H1 (cell line): ENCODE measurements around the gene SLC4A11. TPM values are rescaled to one million over a fixed set of nuclear protein-coding genes. Genes with fewer than 3 reads are reported as not detected.

Experiments used
- CTCF ChIA-PET: fragments of 300-600 bp; sonication (Branson Sonifier 250); formaldehyde crosslinking; loops from one replicate; lab custom pipeline; 2021; ENCODE audit not compliant: partially characterized antibody; lab: Charles Lee
- POLR2A ChIA-PET: fragments of 300-600 bp; sonication (Branson Sonifier 250); formaldehyde crosslinking; loops from one replicate; lab custom pipeline; 2021; ENCODE audit warnings: inconsistent platforms; ENCODE audit not compliant: partially characterized antibody; lab: Charles Lee
- DNase-seq, 2 experiments: peaks; one replicate each; pipeline versions ENCODE4 v3.0.0 to v3.0.0-alpha.2; 2010 to 2022; ENCODE audit warnings: low spot score in 2 of 2, low read depth in 1 of 2, mixed read lengths in 1 of 2
- FAIRE-seq: peaks from 2 replicates; lab custom pipeline; 2011; peaks lifted over from hg19 to GRCh38; lab: Jason Lieb, UNC
- H2AFZ ChIP-seq: 2 replicates; pipeline ENCODE4 v1.8.1; 2012; ENCODE audit warnings: low read length, inconsistent platforms
- H2AK5ac ChIP-seq: 2 replicates; pipeline ENCODE4 v1.6.1; 2013; ENCODE audit warnings: low read depth, low read length
- H2BK120ac ChIP-seq: replicated peaks from 2 replicates; pipeline ENCODE3; 2013; ENCODE audit warnings: low read depth, low read length, inconsistent platforms
- H2BK12ac ChIP-seq: 2 replicates; pipeline ENCODE4 v1.6.1; 2013; ENCODE audit warnings: low read depth, low read length
- H2BK15ac ChIP-seq: 2 replicates; pipeline ENCODE4 v1.6.1; 2013; ENCODE audit warnings: low read length
- H2BK20ac ChIP-seq: 2 replicates; pipeline ENCODE4 v1.6.1; 2013; ENCODE audit warnings: low read length
- H2BK5ac ChIP-seq: 2 replicates; pipeline ENCODE4 v1.6.1; 2013; ENCODE audit warnings: low read depth, low read length
- H3K14ac ChIP-seq: 2 replicates; pipeline ENCODE4 v1.6.1; 2013; ENCODE audit warnings: inconsistent platforms; ENCODE audit not compliant: insufficient read length
- H3K18ac ChIP-seq: 2 replicates; pipeline ENCODE4 v1.6.1; 2013; ENCODE audit warnings: low read length; ENCODE audit errors: extremely low read depth
- H3K23ac ChIP-seq: 2 replicates; pipeline ENCODE4 v1.6.1; 2013; ENCODE audit warnings: inconsistent platforms; ENCODE audit not compliant: insufficient read length
- H3K23me2 ChIP-seq: 2 replicates; pipeline ENCODE4 v1.6.1; 2013; ENCODE audit warnings: low read depth, low read length
- H3K27ac ChIP-seq: 2 replicates; pipeline ENCODE4 v1.6.1; 2011; ENCODE audit warnings: low read depth, low read length, inconsistent platforms
- H3K27me3 ChIP-seq, 4 experiments: replicated peaks in 1 of 4; 1 replicate in 1 of 4; 2 replicates in 3 of 4; pipeline versions ENCODE4 v1.6.1 to v1.8.1; 2011 to 2013; ENCODE audit warnings: low read length in 3 of 4, mild to moderate bottlenecking in 3 of 4, inconsistent platforms in 2 of 4, mixed read lengths in 2 of 4, moderate library complexity in 1 of 4; ENCODE audit not compliant: control insufficient read depth in 3 of 4, insufficient read depth in 3 of 4; ENCODE audit errors: extremely low read depth in 1 of 4
- H3K36me3 ChIP-seq, 4 experiments: 2 replicates each; pipeline versions ENCODE4 v1.6.1 to v1.8.1; 2011 to 2013; ENCODE audit warnings: mild to moderate bottlenecking in 4 of 4, low read length in 3 of 4, moderate library complexity in 2 of 4, control low read depth in 1 of 4, inconsistent platforms in 1 of 4; ENCODE audit not compliant: insufficient read depth in 4 of 4, control insufficient read depth in 2 of 4
- H3K4ac ChIP-seq: replicated peaks from 2 replicates; pipeline ENCODE3; 2013; ENCODE audit warnings: low read length, low read depth, mixed read lengths, inconsistent platforms; ENCODE audit not compliant: insufficient read length
- H3K4me1 ChIP-seq, 4 experiments: replicated peaks in 1 of 4; 1 replicate in 1 of 4; 2 replicates in 3 of 4; pipeline versions ENCODE4 v1.6.1 to v1.8.1; 2011 to 2013; ENCODE audit warnings: low read length in 3 of 4, inconsistent platforms in 2 of 4, mixed read lengths in 1 of 4; ENCODE audit not compliant: insufficient read depth in 4 of 4, control insufficient read depth in 3 of 4
- H3K4me2 ChIP-seq, 2 experiments: 2 replicates each; pipeline versions ENCODE4 v1.6.1 to v1.8.1; 2011 to 2013; ENCODE audit warnings: low read depth in 2 of 2, low read length in 2 of 2, control low read depth in 1 of 2, inconsistent platforms in 1 of 2, mild to moderate bottlenecking in 1 of 2; ENCODE audit not compliant: insufficient read depth in 1 of 2
- H3K4me3 ChIP-seq, 4 experiments: fragments of 200-600, 300-600 bp in 1 of 4; sonication (generic), shearing (Covaris generic), sonication (Bioruptor Twin) in 1 of 4; 2 replicates each; pipeline versions ENCODE4 v1.5.1 to v1.8.1; 2011 to 2016; ENCODE audit warnings: low read length in 4 of 4, low read depth in 3 of 4, control low read depth in 2 of 4, inconsistent platforms in 2 of 4, mild to moderate bottlenecking in 2 of 4, mixed read lengths in 1 of 4, moderate library complexity in 1 of 4; ENCODE audit not compliant: insufficient read depth in 2 of 4; ENCODE audit errors: extremely low read depth in 1 of 4
- H3K56ac ChIP-seq: replicated peaks from 2 replicates; pipeline ENCODE3; 2013; ENCODE audit warnings: low read depth, mild to moderate bottlenecking, mixed read lengths, low read length, inconsistent platforms; ENCODE audit not compliant: insufficient read length
- H3K79me1 ChIP-seq: 2 replicates; pipeline ENCODE4 v1.6.1; 2013; ENCODE audit warnings: low read depth, low read length, control low read depth
- H3K79me2 ChIP-seq, 2 experiments: 2 replicates each; pipeline versions ENCODE4 v1.6.1 to v1.8.1; 2012 to 2013; ENCODE audit warnings: low read length in 2 of 2, mild to moderate bottlenecking in 2 of 2, inconsistent platforms in 1 of 2; ENCODE audit not compliant: insufficient read depth in 2 of 2, control insufficient read depth in 1 of 2
- H3K9ac ChIP-seq, 4 experiments: replicated peaks in 1 of 4; 1 replicate in 1 of 4; 2 replicates in 3 of 4; pipeline versions ENCODE4 v1.6.1 to v1.8.1; 2011 to 2013; ENCODE audit warnings: low read depth in 3 of 4, low read length in 3 of 4, control low read depth in 2 of 4, mild to moderate bottlenecking in 2 of 4, moderate library complexity in 2 of 4, inconsistent platforms in 1 of 4; ENCODE audit errors: extremely low read depth in 1 of 4
- H3K9me3 ChIP-seq, 2 experiments: 2 replicates each; pipeline versions ENCODE4 v1.6.1 to v1.8.1; 2012 to 2013; ENCODE audit warnings: mild to moderate bottlenecking in 2 of 2, moderate library complexity in 2 of 2, control low read depth in 1 of 2, inconsistent platforms in 1 of 2, low read depth in 1 of 2, low read length in 1 of 2, mixed read lengths in 1 of 2; ENCODE audit not compliant: insufficient read depth in 2 of 2
- H4K20me1 ChIP-seq, 2 experiments: replicated peaks in 1 of 2; 2 replicates each; pipeline versions ENCODE3 to v1.8.1; 2011 to 2013; ENCODE audit warnings: inconsistent platforms in 2 of 2, low read length in 2 of 2, mild to moderate bottlenecking in 1 of 2; ENCODE audit not compliant: insufficient read depth in 2 of 2, control insufficient read depth in 1 of 2
- H4K5ac ChIP-seq: 2 replicates; pipeline ENCODE4 v1.6.1; 2013; ENCODE audit warnings: low read length, low read depth, mixed read lengths, inconsistent platforms; ENCODE audit not compliant: insufficient read length
- H4K8ac ChIP-seq: 2 replicates; pipeline ENCODE4 v1.8.0; 2013; ENCODE audit warnings: mild to moderate bottlenecking, moderate library complexity, low read length, inconsistent platforms; ENCODE audit not compliant: insufficient read depth; ENCODE audit errors: extremely low read depth
- H4K91ac ChIP-seq: replicated peaks from 2 replicates; pipeline ENCODE3; 2013; ENCODE audit warnings: low read length, mixed read lengths, inconsistent platforms; ENCODE audit not compliant: insufficient read length
- BACH1 ChIP-seq: IDR thresholded peaks from 2 replicates; pipeline ENCODE4 v1.6.1; 2012; ENCODE audit warnings: low read length, improper control_type of control experiment
- CEBPB ChIP-seq: IDR thresholded peaks from 2 replicates; pipeline ENCODE4 v1.6.1; 2012; ENCODE audit warnings: low read depth, low read length
- E2F6 ChIP-seq: IDR thresholded peaks from 2 replicates; pipeline ENCODE4 v1.6.1; 2012; ENCODE audit warnings: inconsistent platforms
- EZH2 ChIP-seq: fragments of 200-600 bp; sonication (generic); IDR thresholded peaks from 2 replicates; pipeline ENCODE4 v1.7.1; 2012; ENCODE audit warnings: low read depth, mild to moderate bottlenecking, moderate library complexity, low read length, inconsistent platforms; ENCODE audit not compliant: severe bottlenecking
- MAFK ChIP-seq: IDR thresholded peaks from 2 replicates; pipeline ENCODE4 v1.6.1; 2012; ENCODE audit warnings: low read depth, mild to moderate bottlenecking, improper control_type of control experiment, low read length
- MAX ChIP-seq: IDR thresholded peaks from 2 replicates; pipeline ENCODE4 v1.6.1; 2012; ENCODE audit warnings: inconsistent platforms
- RNF2 ChIP-seq: fragments of 200-900, 300-1000 bp; sonication (generic); IDR thresholded peaks from 2 replicates; pipeline ENCODE4 v1.7.1; 2016; ENCODE audit warnings: borderline replicate concordance, low read depth, mild to moderate bottlenecking, antibody characterized with exemption, low read length; ENCODE audit not compliant: poor library complexity, severe bottlenecking; ENCODE audit errors: missing control alignments
- SP1 ChIP-seq: IDR thresholded peaks from 2 replicates; pipeline ENCODE4 v1.6.1; 2011; ENCODE audit warnings: low read depth, low read length
- WGBS, 2 experiments: shearing (Covaris generic) in 1 of 2; methylation state at CpG; one replicate each; pipeline versions ENCODE4 v1.1.6 to v1.1.7; 2013 to 2015; ENCODE audit warnings: low lambda C conversion rate in 2 of 2, mixed read lengths in 2 of 2, inconsistent platforms in 1 of 2, low coverage in 1 of 2, missing lambda C conversion rate in 1 of 2; ENCODE audit not compliant: insufficient replicate concordance in 2 of 2, insufficient coverage in 1 of 2, insufficient read length in 1 of 2; ENCODE audit errors: extremely low coverage in 1 of 2, missing lambda C conversion rate in 1 of 2; 5-methylcytosine and 5-hydroxymethylcytosine counted together
- polyA plus RNA-seq, 7 experiments: library from polyadenylated mRNA; depleted of rRNA in 3 of 7; stranded (reverse) in 5 of 7; unstranded in 2 of 7; fragments of >200 nt in 5 of 7; fragments of 200-250 nt in 2 of 7; gene quantifications; 1 replicate in 5 of 7; 2 replicates in 1 of 7; 4 replicates in 1 of 7; pipeline versions ENCODE4 v1.2.1 to v1.2.3, GENCODE V29; 2011 to 2013; ENCODE audit warnings: missing spikeins in 2 of 7, mixed read lengths in 2 of 7
- total RNA-seq: library from RNA; stranded (reverse); fragmentation: NEBNext Ultra II Directional; extraction: Animal tissue kit (Norgen Biotek cat#: 25700); gene quantifications from 2 replicates; pipeline ENCODE4 v1.2.1, GENCODE V29; 2021

SLC4A11 gene
- total and polyA plus RNA-seq, 2 of the 8 experiments (the other 6 are each of a cell fraction or from before 2014, with no cell fraction given), result 11.9 to 32.3 TPM

GRCh38 chr20:3248167-3248992 is 9.4 kb upstream of the SLC4A11 start:
- H2AK5ac ChIP-seq, result no peak overlapping the region
- no peak overlapping the region for H2BK120ac ChIP-seq
- H3K18ac ChIP-seq, result peak overlapping the region; percentile 3; the same call in 1 of the 2 replicates
- H3K4ac ChIP-seq, result no peak overlapping the region
- H3K4me1 ChIP-seq, result peaks cover 0 to 5% (median 1%) of the 10 kb centered on the region in 4 experiments; a peak in 3 of 7 replicates
- WGBS, 2 experiments, result 12% methylated on average over 53 of the region's 53 CpGs; no CpG with 5 or more reads in 1 of the 2 experiments
- no peak for FAIRE-seq
- no peak overlapping the region for H3K56ac ChIP-seq
- H2BK20ac ChIP-seq, result no peak overlapping the region
- H4K8ac ChIP-seq, result peak overlapping the region; percentile 45; the same call in 1 of the 2 replicates
- peak in 1 of 2 experiments; percentile 74 for DNase-seq
- no peak overlapping the region for H2BK5ac ChIP-seq
- peaks cover 0 to 24% (median 18%) of the 10 kb centered on the region in 4 experiments; a peak in 6 of 7 replicates for H3K27me3 ChIP-seq
- ChIA-PET POLR2A (interaction anchor here (0.7 to 4.0 kb wide), 12 partner anchors 8 to 824 kb away, joined by 3 to 46 read pairs (median 3); partner anchors contain the start of genes ITPA, MRPS26 and SLC4A11), CTCF (interaction anchor here (0.6 to 10.5 kb wide), 21 partner anchors 7 to 426 kb away, joined by 3 to 158 read pairs (median 4); partner anchors contain the start of gene SLC4A11)
- peak overlapping the region; percentile 68 to 90 for H3K4me2 ChIP-seq
- no peak overlapping the region for H4K5ac ChIP-seq
- H3K27ac ChIP-seq, result no peak overlapping the region
- no peak overlapping the region for H2BK12ac ChIP-seq
- no peak overlapping the region for H3K9ac ChIP-seq
- no peaks in the 10 kb centered on the region for H3K36me3 ChIP-seq
- H3K23ac ChIP-seq, result no peak overlapping the region
- no peak overlapping the region for H2BK15ac ChIP-seq
- no peak overlapping the region for H4K91ac ChIP-seq
- H3K79me1 ChIP-seq, result no peaks in the 10 kb centered on the region
- no peak overlapping the region for H3K14ac ChIP-seq
- H3K79me2 ChIP-seq, result no peaks in the 10 kb centered on the region
- H4K20me1 ChIP-seq, result peaks cover 0 to 4% of the 10 kb centered on the region in 2 experiments
- H3K4me3 ChIP-seq, result peak overlapping the region; percentile 9 to 61 (median 40)
- H3K23me2 ChIP-seq, result peaks cover 4% of the 10 kb centered on the region; the same call in 1 of the 2 replicates
- H3K9me3 ChIP-seq, result no peaks in the 10 kb centered on the region
- no peak overlapping the region for H2AFZ ChIP-seq
- TF ChIP-seq CEBPB (no peak), EZH2 (peak; percentile 28), SP1 (no peak), RNF2 (peak; percentile 37), MAX (peak; percentile 64), E2F6 (0 out of 2 replicates have a peak, but pooled peaks have one; percentile 18), BACH1 (no peak), MAFK (no peak)
